ENCODE measurements around the gene RCC1. TPM values are rescaled to one million over a fixed set of nuclear protein-coding genes. Genes with fewer than 3 reads are reported as not detected.
"Not testable (repeated sequence)": the region's sequence is repeated elsewhere in the genome, so short reads cannot be mapped to it uniquely, and the experiment has no call there.

The RCC1 gene
- total RNA-seq, 1 experiment from 2014 or later, result 136 TPM

DNA sequence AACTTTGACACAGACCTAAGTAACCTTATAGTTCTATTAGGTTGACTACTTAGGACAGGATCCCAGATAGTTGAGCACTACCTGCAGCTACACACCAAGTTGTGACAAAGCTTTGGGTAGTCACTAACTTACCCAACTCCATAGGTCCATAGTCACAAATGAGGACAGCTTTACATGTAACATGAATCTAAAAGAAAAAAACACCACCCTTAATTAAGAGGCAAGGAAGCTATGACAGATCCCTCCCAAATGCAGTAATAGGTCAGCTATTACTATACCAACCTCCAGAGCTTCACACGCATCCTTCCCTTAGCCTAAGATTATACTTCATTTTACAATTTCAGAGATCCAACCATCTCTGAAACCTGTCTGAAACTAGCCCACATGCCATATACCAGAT lies 73.6 kb downstream of the RCC1 start:
- peaks cover 3% of the 10 kb centered on the region; the same call in 1 of the 2 replicates for H3K27me3 ChIP-seq (ENCODE audit: control insufficient read depth, insufficient read depth, low read length)
- no peak for DNase-seq
- H3K36me3 ChIP-seq (replicated peaks; ENCODE audit: control insufficient read depth, insufficient read depth, low read length), result peaks cover 29% of the 10 kb centered on the region
- no peak overlapping the region for H3K4me3 ChIP-seq (ENCODE audit: insufficient read depth, low read depth, low read length)

DNA sequence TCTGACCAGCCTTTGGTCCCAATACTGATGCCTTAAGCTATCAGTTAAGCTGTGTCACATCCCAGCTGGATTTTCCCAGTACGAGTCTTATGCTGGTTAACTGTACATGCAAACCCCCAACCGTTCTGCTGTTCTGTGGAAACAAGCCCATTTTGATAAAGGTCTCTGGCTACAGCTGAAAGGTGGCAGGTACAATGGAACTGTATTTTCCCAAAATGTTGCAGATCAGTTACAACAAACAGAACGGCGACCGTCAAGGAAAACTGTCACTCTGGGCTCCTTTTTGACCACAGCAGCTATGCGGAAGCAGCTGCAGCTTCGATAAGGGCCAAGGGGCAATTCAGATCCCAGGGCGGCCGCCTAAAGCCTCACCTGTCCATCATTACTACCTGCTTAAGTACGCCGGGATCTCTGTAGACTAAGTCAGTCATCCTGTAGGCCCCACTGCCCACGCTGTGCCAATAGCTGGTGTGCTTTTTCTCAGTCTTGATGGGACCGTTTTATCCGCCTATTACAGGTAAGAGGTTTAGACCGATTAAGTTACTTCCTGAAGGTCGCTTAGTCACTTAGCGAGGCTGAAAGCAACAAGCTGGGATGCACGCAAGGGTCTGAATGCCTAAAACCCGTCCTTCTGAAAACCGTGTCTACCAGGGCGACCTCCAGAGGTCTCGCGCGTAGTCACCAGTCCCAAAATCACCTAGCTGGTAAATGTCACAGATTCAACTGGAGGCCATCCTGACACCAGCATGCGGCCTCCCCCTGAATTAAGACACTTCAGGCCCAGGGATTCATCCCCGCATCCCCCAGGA lies 75.1 kb downstream of the RCC1 start:
- H3K36me3 ChIP-seq (replicated peaks; ENCODE audit: control insufficient read depth, insufficient read depth, low read length), result peaks cover 27% of the 10 kb centered on the region
- H3K4me3 ChIP-seq (ENCODE audit: insufficient read depth, low read depth, low read length), result peak overlapping the region; percentile 99
- no peak for DNase-seq
- peaks cover 3% of the 10 kb centered on the region; the same call in 1 of the 2 replicates for H3K27me3 ChIP-seq (ENCODE audit: control insufficient read depth, insufficient read depth, low read length)

DNA sequence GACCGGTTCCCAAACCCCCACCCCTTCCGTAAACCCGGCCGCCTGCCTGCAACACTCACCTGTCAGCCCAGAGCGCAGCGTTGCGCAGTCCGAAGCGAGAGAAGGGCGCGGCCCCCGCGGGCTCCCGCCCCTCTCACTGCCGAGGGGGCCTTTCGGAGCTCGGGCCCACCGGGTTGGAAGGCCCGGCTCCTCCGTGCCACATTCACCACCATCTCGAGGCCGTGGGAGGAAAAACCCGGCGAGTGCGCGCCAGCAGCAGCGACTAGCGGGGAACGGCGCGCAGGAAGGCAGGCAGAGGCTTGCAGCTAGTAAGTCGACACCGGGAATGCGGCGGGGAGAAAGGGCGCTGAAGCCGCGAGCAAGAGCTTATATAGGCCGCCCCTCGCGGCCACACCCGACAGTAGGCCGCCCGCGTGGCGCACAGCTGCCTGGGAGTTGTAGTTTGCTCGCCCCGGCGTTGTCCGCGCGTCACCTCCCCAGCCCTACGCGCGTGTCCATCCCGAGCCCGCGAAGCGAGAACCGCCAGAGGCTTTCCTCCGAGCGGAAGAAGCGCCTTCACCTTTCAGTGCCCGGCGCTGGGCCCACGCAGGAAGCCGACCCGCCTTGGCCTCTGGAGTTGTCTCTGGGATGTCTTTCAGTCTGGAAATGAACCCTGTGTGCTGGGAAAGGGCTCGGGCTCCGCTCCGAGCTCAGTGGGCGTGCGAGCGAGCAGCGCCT lies 75.8 kb downstream of the RCC1 start:
- Histone ChIP-seq H3K27me3 (ENCODE audit: control insufficient read depth, insufficient read depth, low read length) (peaks cover 3% of the 10 kb centered on the region; the same call in 1 of the 2 replicates), H3K4me3 (ENCODE audit: insufficient read depth, low read depth, low read length) (peak overlapping the region; percentile 99), H3K36me3 (replicated peaks; ENCODE audit: control insufficient read depth, insufficient read depth, low read length) (peaks cover 27% of the 10 kb centered on the region)
- peak; percentile 97 for DNase-seq

DNA sequence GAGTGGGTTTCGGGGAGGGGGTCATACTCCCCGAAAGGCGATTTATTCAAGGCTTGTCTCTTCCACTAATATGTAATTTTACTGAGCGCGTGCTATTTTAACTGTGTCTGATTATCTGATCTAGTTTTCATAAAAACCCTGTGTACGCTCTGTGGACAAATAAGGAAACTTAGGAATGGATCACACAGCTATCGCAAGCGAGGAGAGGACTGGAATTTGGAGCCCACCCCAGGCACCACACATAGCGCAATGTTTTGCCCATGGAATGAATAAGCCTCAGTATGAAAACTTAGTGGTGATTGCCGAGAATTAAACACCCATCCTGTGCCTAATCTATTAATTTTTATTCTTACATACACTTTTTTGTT lies 76.4 kb downstream of the RCC1 start:
- Histone ChIP-seq H3K27me3 (ENCODE audit: control insufficient read depth, insufficient read depth, low read length) (peaks cover 3% of the 10 kb centered on the region; the same call in 1 of the 2 replicates), H3K36me3 (replicated peaks; ENCODE audit: control insufficient read depth, insufficient read depth, low read length) (peaks cover 27% of the 10 kb centered on the region), H3K4me3 (ENCODE audit: insufficient read depth, low read depth, low read length) (peak overlapping the region; percentile 99)
- DNase-seq, result peak; percentile 61

DNA sequence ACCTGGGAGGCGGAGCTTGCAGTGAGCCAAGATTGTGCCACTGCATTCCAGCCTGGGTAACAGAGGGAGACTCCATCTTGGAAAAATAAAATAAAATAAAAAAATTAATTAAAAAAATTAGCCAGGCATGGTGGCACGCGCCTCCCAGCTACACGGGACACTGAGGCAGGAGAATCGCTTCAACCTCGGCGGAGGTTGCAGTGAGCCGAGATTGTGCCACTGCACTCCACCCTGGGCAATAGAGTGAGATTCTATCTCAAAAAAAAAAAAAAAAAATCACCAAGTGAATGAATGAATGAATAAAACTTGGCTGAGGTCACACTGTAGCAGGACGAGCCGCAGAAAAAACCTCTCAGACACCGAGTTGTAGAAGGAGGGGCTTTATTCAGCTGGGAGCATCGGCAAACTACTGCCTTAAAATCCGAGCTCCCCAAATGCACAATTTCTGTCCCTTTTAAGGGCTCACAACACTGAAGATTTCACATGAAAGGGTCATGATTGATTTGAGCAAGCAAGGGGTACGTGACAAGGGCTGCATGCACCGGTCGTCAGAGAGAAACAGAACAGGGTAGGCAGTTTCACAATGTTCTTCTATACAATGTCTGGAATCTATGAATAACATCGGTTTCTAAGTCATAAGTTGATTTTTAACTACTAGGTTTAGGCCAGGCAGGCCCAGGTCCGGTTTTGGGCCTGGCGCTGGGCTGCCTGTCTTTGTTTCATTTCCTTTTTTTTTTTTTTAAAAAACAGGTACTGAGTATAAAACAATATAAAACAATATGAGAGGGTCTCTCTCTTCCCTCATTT lies 80.9 kb downstream of the RCC1 start:
- H3K36me3 ChIP-seq (replicated peaks; ENCODE audit: control insufficient read depth, insufficient read depth, low read length); H3K4me3 ChIP-seq (ENCODE audit: insufficient read depth, low read depth, low read length); DNase-seq; H3K27me3 ChIP-seq (ENCODE audit: control insufficient read depth, insufficient read depth, low read length): not testable (repeated sequence)

Other genes starting within 250 kb of the RCC1 start
- 34.9 and 36.0 TPM in 2 replicates for gene SESN2, start 246.5 kb upstream of the RCC1 start, total RNA-seq (2014; rRNA removed; shearing (Covaris generic))
- 25.0 and 32.4 TPM in 2 replicates for gene MED18, start 177.0 kb upstream of the RCC1 start, total RNA-seq (2014; rRNA removed; shearing (Covaris generic))
- 16.9 and 23.0 TPM in 2 replicates for gene PHACTR4, start 136.3 kb upstream of the RCC1 start, total RNA-seq (2014; rRNA removed; shearing (Covaris generic))
- gene TRNAU1AP, start 47.0 kb downstream of the RCC1 start, total RNA-seq (2014; rRNA removed; shearing (Covaris generic)), result 35.3 and 37.1 TPM in 2 replicates
- 6.2 and 11.5 TPM in 2 replicates for gene RAB42, start 86.2 kb downstream of the RCC1 start, total RNA-seq (2014; rRNA removed; shearing (Covaris generic))
- gene TAF12, start 137.0 kb downstream of the RCC1 start, total RNA-seq (2014; rRNA removed; shearing (Covaris generic)), result 72.3 and 78.8 TPM in 2 replicates
- gene RNU11, start 142.6 kb downstream of the RCC1 start, total RNA-seq (2014; rRNA removed; shearing (Covaris generic)), result not detected in 2 replicates
- 20.9 and 22.5 TPM in 2 replicates for gene GMEB1, start 162.7 kb downstream of the RCC1 start, total RNA-seq (2014; rRNA removed; shearing (Covaris generic))
- gene YTHDF2, start 230.9 kb downstream of the RCC1 start, total RNA-seq (2014; rRNA removed; shearing (Covaris generic)), result 114 and 137 TPM in 2 replicates

All from H7 (cell line).